OCI-LY3 (cell line): ENCODE data around the gene SH2D3C.

Source experiments
- CTCF ChIP-seq: fragments of 200-600, 300-600 bp; sonication (generic); IDR thresholded peaks from 2 replicates; pipeline ENCODE4 v1.5.1; 2014; ENCODE audit warnings: antibody characterized with exemption, low read length, low read depth
- EZH2phosphoT487 ChIP-seq: fragments of 200-600 bp; shearing (Covaris generic); IDR thresholded peaks from 2 replicates; pipeline ENCODE4 v1.6.1; 2018; ENCODE audit warnings: antibody characterized with exemption, mixed run types, low read depth

DNA sequence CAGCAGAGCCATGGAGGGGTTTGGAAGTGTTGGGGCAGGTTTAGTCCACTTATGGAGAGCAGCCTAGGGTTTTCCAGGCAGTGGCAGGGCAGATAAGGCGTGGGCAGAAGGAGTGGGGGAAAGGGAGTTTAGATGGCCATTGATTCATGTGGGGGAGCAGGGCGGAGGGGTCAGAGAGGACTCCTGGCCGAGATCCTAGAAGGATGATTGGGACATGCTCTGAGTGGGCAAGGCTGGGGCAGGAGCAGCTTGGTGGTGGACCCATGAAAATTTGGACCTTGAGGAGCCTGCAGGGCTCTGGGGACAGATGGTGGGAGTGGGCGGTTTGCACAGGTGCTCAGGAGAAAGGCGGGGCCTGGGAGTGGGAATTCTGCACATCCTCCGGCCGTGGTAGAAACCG lies 25.3 kb downstream of the SH2D3C start:
- no peak for TF ChIP-seq CTCF
- TF ChIP-seq EZH2phosphoT487: no peak
